HTERT RPE-1 (cell line): Measurements from ENCODE around the gene CPT1B.
"Not testable (repeated sequence)": the region's sequence is repeated elsewhere in the genome, so short reads cannot be mapped to it uniquely, and the experiment has no call there.

Experiments
- in situ Hi-C: fragments of 300-500 bp; cut with MboI; formaldehyde crosslinking; loops from 4 replicates; pipeline ENCODE4 v1.14.3; 2020; ENCODE audit warnings: low sequenced_read_pairs

CPT1B gene

GRCh38 chr22:50577987-50578775 lies at the start of gene CPT1B:
CPT1B (minus strand) TSS chr22:50578427; CDS start chr22:50577915, 512 bp downstream.
- in situ Hi-C loops, result no loop called here

- in situ Hi-C loops, result no loop called here
These were observed 48.8 kb upstream of the CPT1B start for GRCh38 chr22:50626850-50627641.

GRCh38 chr22:50626314-50626849 lies 48.2 kb upstream of the CPT1B start:
- in situ Hi-C loops, result no loop called here

GRCh38 chr22:50625568-50626313 lies 47.5 kb upstream of the CPT1B start:
- in situ Hi-C loops, result no loop called here

DNA sequence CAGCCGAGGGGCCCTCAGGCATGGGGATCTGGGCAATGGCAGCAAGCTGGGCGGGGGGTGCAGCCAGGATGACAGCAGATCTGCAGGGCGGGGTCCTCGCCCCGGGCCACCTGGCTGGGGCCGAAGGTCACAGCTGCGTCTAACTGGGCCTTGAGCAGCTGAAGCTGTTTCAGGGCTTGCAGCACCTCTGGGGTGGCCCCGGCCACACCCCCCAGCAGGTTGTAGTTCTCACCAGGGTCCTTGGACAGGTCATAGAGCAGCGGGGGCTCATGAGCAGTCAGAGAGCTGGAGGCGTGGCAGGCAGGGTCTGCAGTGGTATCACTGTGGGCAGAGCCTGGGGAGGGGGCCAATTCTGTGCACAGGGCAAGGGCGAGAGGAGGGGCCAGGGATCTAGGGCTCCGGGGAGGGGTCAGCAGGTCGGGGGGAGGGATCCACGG lies 46.9 kb upstream of the CPT1B start:
- in situ Hi-C loops, result no loop called here

DNA sequence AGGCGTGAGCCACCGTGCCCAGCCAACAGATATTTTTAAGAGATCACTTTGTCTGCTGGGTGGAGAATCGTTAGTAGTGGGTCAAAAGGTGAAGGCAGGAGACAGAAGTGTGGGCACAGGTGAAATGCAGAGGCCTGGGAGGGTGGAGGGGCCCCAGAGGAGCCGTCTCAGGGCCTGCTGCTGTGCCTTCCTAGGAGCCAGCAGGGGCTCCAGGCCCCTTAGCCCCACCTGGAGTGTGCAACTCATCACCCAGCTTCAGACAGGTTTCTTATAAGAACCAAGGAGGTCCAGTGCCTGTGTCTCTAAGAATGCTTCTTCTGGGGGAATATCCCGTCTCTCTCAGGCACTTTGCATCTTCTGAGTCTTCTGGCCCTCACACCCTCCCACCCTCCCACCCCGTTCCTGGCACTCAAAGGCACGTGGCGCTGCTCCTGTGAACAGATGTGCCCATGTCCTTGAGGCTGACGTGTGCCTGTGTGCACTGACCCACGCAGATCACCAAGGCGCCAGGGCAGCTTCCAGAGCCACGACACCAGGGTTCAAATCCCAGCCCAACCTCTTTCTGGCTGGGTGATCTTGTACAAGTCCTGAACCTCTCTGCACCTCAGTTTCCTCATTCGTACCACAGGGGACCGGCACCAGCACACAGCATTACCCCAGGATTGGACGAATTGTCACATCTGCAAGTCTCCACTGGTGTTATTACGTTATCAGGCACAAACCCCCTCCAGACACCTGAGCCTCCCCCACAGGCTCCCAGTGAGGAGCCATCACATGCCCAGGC lies 46.3 kb upstream of the CPT1B start:
- in situ Hi-C loops, result no loop called here

DNA sequence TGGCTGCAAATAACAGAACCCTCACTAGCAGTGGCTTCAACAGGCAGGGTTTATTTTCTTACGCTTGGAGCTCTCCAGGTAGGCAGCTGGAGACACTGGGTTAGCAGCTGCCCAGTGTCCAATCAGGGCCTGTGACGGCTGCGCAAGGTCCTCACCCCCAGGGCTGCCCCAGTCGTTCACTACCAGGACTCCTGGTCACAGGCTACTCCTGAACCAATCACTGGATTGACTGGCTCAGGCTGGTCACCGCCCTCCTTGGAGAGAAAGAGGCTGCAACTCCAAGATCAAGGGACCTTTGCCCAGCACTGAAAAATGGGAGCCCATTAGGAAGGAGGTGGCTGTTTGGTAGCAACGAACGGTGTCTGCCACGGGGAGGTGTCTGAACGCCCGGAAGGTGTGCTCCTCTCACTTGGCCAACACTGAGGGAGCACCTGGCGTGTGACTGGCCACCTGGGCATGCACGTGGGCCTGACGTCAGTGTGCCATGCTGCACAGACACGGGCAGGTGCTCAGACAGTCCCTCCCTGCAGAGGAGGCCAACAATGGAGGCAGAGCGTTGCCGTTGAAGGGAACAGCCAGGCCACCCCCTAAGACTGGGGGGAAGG lies 44.6 kb upstream of the CPT1B start:
- in situ Hi-C loops, result no loop called here

- in situ Hi-C loops, result no loop called here
These were observed 43.9 kb upstream of the CPT1B start for GRCh38 chr22:50621948-50622722.

- in situ Hi-C loops, result no loop called here
These were observed 43.2 kb upstream of the CPT1B start for GRCh38 chr22:50621356-50621880.

DNA sequence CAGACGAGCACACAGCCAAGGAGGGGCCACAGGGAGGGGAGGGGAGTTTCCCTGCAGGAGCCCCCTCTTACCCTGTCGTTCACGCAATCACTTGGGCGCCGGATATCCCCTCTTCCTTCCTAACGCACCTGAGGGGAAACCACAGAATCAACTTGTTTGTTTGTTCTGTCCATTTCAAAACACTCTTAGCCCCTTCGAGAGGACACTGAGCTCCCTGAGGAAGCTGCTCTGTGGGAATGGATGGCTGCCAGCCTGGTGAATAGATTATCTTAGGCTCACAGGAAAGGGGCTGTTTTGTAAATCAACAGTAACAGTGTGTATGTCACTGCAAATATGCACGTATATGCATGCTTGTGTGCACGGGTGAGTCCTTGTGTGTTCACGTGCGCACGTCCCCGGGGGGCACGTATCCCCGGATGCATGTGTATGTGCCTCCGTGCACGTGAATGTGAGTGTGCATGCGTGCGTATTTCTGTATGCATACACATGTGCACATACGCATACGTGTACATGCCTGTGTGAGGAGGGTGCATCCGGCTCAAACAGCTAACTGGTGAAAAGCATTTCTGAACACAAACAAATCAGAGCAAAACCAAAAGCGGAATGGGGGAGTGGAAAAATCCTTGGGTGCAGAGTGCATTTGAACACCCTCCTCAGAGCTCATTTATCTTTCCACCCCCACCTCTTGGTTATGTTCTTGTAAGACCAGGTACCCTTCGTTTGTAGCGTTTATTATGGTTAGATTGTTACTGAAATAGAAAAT lies 42.5 kb upstream of the CPT1B start:
- in situ Hi-C loops, result no loop called here

DNA sequence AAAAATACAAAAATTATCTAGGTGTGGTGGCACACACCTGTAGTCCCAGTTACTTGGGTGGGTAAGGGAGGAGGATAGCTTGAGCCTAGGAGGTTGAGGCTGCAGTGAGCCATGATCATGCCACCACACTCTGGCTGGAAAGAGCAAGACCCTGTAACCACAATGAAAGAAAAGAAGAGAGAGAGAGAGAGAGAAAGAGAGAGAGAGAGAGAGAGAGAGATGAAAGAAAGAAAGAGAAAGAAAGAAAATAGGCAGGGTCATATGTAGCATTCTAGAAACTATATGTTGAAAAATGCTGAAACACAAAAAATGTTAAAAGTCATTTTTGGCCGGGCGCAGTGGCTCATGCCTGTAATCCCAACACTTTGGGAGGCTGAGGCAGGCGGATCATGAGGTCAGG lies 36.1 kb upstream of the CPT1B start:
- in situ Hi-C loops, result not testable (repeated sequence)

DNA sequence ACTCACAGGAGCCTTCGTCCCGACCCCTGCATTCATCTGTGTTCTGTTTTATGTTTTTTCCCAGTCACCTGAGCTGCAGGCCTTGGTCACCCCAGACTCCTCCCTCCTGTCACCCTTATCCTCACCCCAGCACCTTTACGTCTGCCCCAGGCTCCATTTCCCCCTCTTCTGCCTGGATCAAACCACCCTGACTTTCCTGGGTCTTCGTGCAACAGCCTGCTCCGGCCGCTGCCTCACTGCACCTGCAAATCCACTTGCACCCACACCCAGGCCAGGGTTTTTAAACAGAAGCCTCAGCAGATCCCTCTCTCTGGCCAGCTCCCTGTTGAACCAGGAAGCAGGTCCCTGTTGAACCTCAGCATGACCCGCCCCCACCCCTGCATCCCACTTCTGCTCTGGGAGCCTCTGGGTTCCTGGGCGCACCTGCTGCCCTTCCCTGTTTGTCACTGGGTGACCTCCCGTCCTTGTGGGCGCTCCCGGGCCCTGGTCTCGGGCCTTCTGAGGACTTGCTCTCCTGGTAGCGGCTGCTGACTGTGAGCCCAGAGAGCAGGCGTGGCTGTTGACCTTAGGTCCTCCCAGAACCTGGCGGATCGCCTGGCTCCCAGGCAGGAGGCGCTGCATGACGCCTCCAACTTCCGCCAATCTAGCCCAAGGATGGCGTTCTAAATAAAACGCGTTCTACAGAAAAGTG lies 35.2 kb upstream of the CPT1B start:
- in situ Hi-C loops, result no loop called here

GRCh38 chr22:50612528-50613221 lies 34.4 kb upstream of the CPT1B start:
- in situ Hi-C loops, result no loop called here

- in situ Hi-C loops, result no loop called here
These were observed 33.9 kb upstream of the CPT1B start for GRCh38 chr22:50612168-50612527.

- in situ Hi-C loops, result no loop called here
These were observed 33.3 kb upstream of the CPT1B start for GRCh38 chr22:50611341-50612060.

GRCh38 chr22:50610581-50610980 lies 32.4 kb upstream of the CPT1B start:
- in situ Hi-C loops, result no loop called here
